HEK293 (cell line): ENCODE data around the gene MCM7.

ENCODE experiments used
- BCL11B ChIP-seq: fragments of 450-650 bp; formaldehyde crosslinking; IDR thresholded peaks from 2 replicates; pipeline ENCODE4 v1.5.1; 2016; ENCODE audit warnings: low read depth, missing biosample characterization, missing genetic modification characterization
- HOXA7 ChIP-seq: sonication (generic); formaldehyde crosslinking; IDR thresholded peaks from 2 replicates; pipeline ENCODE4 v1.8.1; 2022; ENCODE audit warnings: missing genetic modification reagents, borderline replicate concordance
- IKZF3 ChIP-seq: fragments of 450-650 bp; IDR thresholded peaks from 2 replicates; pipeline ENCODE4 v1.5.0; 2018; ENCODE audit warnings: missing biosample characterization, mild to moderate bottlenecking, missing genetic modification characterization, moderate library complexity
- KLF1 ChIP-seq: fragments of 450-650 bp; formaldehyde crosslinking; IDR thresholded peaks from 2 replicates; pipeline ENCODE4 v1.5.1; 2016; ENCODE audit warnings: missing biosample characterization, missing genetic modification characterization
- KLF10 ChIP-seq: fragments of 450-650 bp; IDR thresholded peaks from 2 replicates; pipeline ENCODE4 v1.5.1; 2018; ENCODE audit warnings: missing biosample characterization, mild to moderate bottlenecking, missing genetic modification characterization
- PRDM1 ChIP-seq: fragments of 450-650 bp; formaldehyde crosslinking; IDR thresholded peaks from 2 replicates; pipeline ENCODE4; 2016; ENCODE audit warnings: missing biosample characterization, missing genetic modification characterization
- SP7 ChIP-seq: fragments of 450-650 bp; formaldehyde crosslinking; IDR thresholded peaks from 2 replicates; pipeline ENCODE4 v1.5.1; 2016; ENCODE audit warnings: missing biosample characterization, missing genetic modification characterization
- TCF7L2 ChIP-seq: IDR thresholded peaks from 2 replicates; pipeline ENCODE4 v1.6.1; 2011; ENCODE audit warnings: low read depth, mild to moderate bottlenecking, inconsistent platforms, low read length, moderate library complexity, borderline replicate concordance
- ZBTB7A ChIP-seq: fragments of 450-650 bp; formaldehyde crosslinking; IDR thresholded peaks from 2 replicates; pipeline ENCODE4 v1.5.1; 2016; ENCODE audit warnings: low read depth, missing biosample characterization, missing genetic modification characterization
- ZFP37 ChIP-seq: fragments of 450-650 bp; formaldehyde crosslinking; IDR thresholded peaks from 2 replicates; pipeline ENCODE4 v1.5.1; 2016; ENCODE audit warnings: missing biosample characterization, missing genetic modification characterization
- ZNF10 ChIP-seq: fragments of 450-650 bp; formaldehyde crosslinking; IDR thresholded peaks from 2 replicates; pipeline ENCODE4 v1.5.1; 2017; ENCODE audit warnings: missing biosample characterization, missing genetic modification characterization
- ZNF121 ChIP-seq: fragments of 450-650 bp; formaldehyde crosslinking; IDR thresholded peaks from 2 replicates; pipeline ENCODE4 v1.5.1; 2016; ENCODE audit warnings: missing biosample characterization, missing genetic modification characterization
- ZNF133 ChIP-seq: fragments of 450-650 bp; formaldehyde crosslinking; IDR thresholded peaks from 2 replicates; pipeline ENCODE4 v1.5.1; 2016; ENCODE audit warnings: missing biosample characterization, missing genetic modification characterization
- ZNF138 ChIP-seq: fragments of 450-650 bp; formaldehyde crosslinking; IDR thresholded peaks from 2 replicates; pipeline ENCODE4 v1.5.1; 2016; ENCODE audit warnings: missing biosample characterization, missing genetic modification characterization, borderline replicate concordance
- ZNF19 ChIP-seq: fragments of 450-650 bp; formaldehyde crosslinking; IDR thresholded peaks from 2 replicates; pipeline ENCODE4; 2016; ENCODE audit warnings: missing biosample characterization, missing genetic modification characterization, low read depth
- ZNF24 ChIP-seq: fragments of 450-650 bp; formaldehyde crosslinking; IDR thresholded peaks from 2 replicates; pipeline ENCODE4 v1.5.1; 2016; ENCODE audit warnings: missing biosample characterization, missing genetic modification characterization
- ZNF324 ChIP-seq: fragments of 450-650 bp; formaldehyde crosslinking; IDR thresholded peaks from 2 replicates; pipeline ENCODE4 v1.5.1; 2016; ENCODE audit warnings: missing biosample characterization, missing genetic modification characterization
- ZNF555 ChIP-seq: fragments of 450-650 bp; formaldehyde crosslinking; conservative IDR thresholded peaks from 2 replicates; pipeline ENCODE4 v1.5.1; 2017; ENCODE audit warnings: missing biosample characterization, mild to moderate bottlenecking, missing genetic modification characterization, inconsistent platforms
- ZNF585B ChIP-seq: fragments of 450-650 bp; formaldehyde crosslinking; IDR thresholded peaks from 2 replicates; pipeline ENCODE4 v1.5.1; 2016; ENCODE audit warnings: missing biosample characterization, missing genetic modification characterization
- ZNF664 ChIP-seq: fragments of 450-650 bp; formaldehyde crosslinking; IDR thresholded peaks from 2 replicates; pipeline ENCODE4 v1.5.1; 2016; ENCODE audit warnings: missing biosample characterization, missing genetic modification characterization
- ZNF785 ChIP-seq: fragments of 450-650 bp; formaldehyde crosslinking; IDR thresholded peaks from 2 replicates; pipeline ENCODE4 v1.5.1; 2016; ENCODE audit warnings: missing biosample characterization, missing genetic modification characterization
- ZSCAN23 ChIP-seq: fragments of 450-650 bp; formaldehyde crosslinking; IDR thresholded peaks from 2 replicates; pipeline ENCODE4 v1.5.1; 2016; ENCODE audit warnings: missing biosample characterization, missing genetic modification characterization
- TF ChIP-seq, protein P1 (sequence below): fragments of 450-650 bp; IDR thresholded peaks from 2 replicates; pipeline ENCODE4 v1.5.1; 2018; ENCODE audit warnings: missing biosample characterization, missing genetic modification characterization
- TF ChIP-seq, protein P2 (sequence below): fragments of 450-650 bp; formaldehyde crosslinking; IDR thresholded peaks from 2 replicates; pipeline ENCODE4 v1.5.1; 2016; ENCODE audit warnings: missing biosample characterization, missing genetic modification characterization
- TF ChIP-seq, protein P3 (sequence below): fragments of 450-650 bp; formaldehyde crosslinking; IDR thresholded peaks from 2 replicates; pipeline ENCODE4 v1.5.1; 2016; ENCODE audit warnings: missing biosample characterization, missing genetic modification characterization
- TF ChIP-seq, protein P4 (sequence below): fragments of 450-650 bp; formaldehyde crosslinking; optimal IDR thresholded peaks from 2 replicates; pipeline ENCODE3; 2016; ENCODE audit warnings: missing biosample characterization, mild to moderate bottlenecking, missing genetic modification characterization
- TF ChIP-seq, protein P5 (sequence below): fragments of 450-650 bp; formaldehyde crosslinking; IDR thresholded peaks from 2 replicates; pipeline ENCODE4 v1.5.1; 2016; ENCODE audit warnings: missing biosample characterization, missing genetic modification characterization
- TF ChIP-seq, protein P6 (sequence below): fragments of 450-650 bp; formaldehyde crosslinking; IDR thresholded peaks from 2 replicates; pipeline ENCODE4 v1.5.1; 2016; ENCODE audit warnings: missing biosample characterization, missing genetic modification characterization

Gene MCM7

DNA sequence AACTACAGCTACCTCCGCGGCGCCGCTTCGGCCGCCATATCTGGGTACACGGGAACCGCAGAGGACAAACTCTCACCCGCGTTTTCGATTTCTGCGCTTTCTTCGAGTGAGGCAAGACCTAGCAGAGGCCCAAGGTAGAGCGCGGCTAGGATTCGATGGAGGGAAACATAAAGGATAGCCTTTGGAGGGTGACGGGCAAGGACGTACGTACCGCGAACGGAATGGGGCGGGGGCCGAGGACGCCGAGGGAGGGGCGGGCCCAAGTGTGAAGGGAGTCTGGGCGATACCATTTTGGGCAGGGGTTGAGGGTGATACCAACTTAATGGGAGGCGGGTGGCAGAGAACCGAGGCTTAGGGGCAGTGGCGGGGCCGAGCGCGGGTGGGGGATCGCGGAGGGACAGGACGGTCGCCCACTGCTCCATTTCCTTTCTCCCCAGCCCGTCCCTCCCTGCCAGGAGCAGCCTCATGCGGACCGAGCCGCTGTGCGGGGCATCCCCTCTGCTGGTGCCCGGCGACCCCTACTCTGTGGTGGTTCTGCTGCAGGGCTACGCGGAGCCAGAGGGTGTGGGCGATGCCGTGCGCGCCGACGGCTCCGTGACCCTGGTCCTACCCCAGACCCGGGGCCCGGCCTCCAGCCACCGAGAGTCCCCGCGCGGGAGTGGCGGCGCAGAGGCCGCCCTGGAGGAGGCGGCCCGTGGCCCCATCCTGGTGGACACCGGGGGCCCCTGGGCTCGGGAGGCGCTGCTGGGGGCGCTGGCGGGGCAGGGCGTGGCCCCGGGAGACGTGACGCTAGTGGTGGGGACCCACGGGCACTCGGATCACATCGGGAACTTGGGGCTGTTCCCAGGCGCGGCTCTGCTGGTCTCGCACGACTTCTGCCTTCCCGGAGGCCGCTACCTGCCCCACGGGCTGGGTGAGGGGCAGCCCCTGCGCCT lies 26.0 kb upstream of the MCM7 start, which contains the start of gene MBLAC1 (continued):
- no peak for TF ChIP-seq IKZF3 (tag by site-specific recombination)
- TF ChIP-seq, protein P1, sequence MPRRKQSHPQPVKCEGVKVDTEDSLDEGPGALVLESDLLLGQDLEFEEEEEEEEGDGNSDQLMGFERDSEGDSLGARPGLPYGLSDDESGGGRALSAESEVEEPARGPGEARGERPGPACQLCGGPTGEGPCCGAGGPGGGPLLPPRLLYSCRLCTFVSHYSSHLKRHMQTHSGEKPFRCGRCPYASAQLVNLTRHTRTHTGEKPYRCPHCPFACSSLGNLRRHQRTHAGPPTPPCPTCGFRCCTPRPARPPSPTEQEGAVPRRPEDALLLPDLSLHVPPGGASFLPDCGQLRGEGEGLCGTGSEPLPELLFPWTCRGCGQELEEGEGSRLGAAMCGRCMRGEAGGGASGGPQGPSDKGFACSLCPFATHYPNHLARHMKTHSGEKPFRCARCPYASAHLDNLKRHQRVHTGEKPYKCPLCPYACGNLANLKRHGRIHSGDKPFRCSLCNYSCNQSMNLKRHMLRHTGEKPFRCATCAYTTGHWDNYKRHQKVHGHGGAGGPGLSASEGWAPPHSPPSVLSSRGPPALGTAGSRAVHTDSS (tag by site-specific recombination): no peak
- TF ChIP-seq, protein P2, sequence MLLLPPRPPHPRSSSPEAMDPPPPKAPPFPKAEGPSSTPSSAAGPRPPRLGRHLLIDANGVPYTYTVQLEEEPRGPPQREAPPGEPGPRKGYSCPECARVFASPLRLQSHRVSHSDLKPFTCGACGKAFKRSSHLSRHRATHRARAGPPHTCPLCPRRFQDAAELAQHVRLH (tag by site-specific recombination): no peak; the same call in 1 of the 2 replicates
- 0 out of 2 replicates have a peak, but pooled peaks have one; percentile 30 for TF ChIP-seq ZNF664 (tag by site-specific recombination)
- TF ChIP-seq ZNF10 (tag by site-specific recombination): peak; percentile 3; the same call in 1 of the 2 replicates
- no peak for TF ChIP-seq HOXA7 (CRISPR knock-in tag)
- TF ChIP-seq TCF7L2: no peak
- 0 out of 2 replicates have a peak, but pooled peaks have one; percentile 11 for TF ChIP-seq ZNF121 (tag by site-specific recombination)
- TF ChIP-seq, protein P3, sequence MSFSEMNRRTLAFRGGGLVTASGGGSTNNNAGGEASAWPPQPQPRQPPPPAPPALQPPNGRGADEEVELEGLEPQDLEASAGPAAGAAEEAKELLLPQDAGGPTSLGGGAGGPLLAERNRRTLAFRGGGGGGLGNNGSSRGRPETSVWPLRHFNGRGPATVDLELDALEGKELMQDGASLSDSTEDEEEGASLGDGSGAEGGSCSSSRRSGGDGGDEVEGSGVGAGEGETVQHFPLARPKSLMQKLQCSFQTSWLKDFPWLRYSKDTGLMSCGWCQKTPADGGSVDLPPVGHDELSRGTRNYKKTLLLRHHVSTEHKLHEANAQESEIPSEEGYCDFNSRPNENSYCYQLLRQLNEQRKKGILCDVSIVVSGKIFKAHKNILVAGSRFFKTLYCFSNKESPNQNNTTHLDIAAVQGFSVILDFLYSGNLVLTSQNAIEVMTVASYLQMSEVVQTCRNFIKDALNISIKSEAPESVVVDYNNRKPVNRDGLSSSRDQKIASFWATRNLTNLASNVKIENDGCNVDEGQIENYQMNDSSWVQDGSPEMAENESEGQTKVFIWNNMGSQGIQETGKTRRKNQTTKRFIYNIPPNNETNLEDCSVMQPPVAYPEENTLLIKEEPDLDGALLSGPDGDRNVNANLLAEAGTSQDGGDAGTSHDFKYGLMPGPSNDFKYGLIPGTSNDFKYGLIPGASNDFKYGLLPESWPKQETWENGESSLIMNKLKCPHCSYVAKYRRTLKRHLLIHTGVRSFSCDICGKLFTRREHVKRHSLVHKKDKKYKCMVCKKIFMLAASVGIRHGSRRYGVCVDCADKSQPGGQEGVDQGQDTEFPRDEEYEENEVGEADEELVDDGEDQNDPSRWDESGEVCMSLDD: no peak
- 0 out of 2 replicates have a peak, but pooled peaks have one; percentile 27 for TF ChIP-seq ZNF133 (tag by site-specific recombination)
- TF ChIP-seq ZSCAN23 (tag by site-specific recombination): no peak
- peak; percentile 98 for TF ChIP-seq PRDM1 (tag by site-specific recombination)
- peak; percentile 76; the same call in 1 of the 2 replicates for TF ChIP-seq BCL11B (tag by site-specific recombination)
- peak; percentile 90 for TF ChIP-seq ZBTB7A (tag by site-specific recombination)
- TF ChIP-seq, protein P4, sequence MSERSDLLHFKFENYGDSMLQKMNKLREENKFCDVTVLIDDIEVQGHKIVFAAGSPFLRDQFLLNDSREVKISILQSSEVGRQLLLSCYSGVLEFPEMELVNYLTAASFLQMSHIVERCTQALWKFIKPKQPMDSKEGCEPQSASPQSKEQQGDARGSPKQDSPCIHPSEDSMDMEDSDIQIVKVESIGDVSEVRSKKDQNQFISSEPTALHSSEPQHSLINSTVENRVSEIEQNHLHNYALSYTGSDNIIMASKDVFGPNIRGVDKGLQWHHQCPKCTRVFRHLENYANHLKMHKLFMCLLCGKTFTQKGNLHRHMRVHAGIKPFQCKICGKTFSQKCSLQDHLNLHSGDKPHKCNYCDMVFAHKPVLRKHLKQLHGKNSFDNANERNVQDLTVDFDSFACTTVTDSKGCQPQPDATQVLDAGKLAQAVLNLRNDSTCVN: peak; percentile 92
- TF ChIP-seq ZNF785: no peak
- peak; percentile 81; the same call in 1 of the 2 replicates for TF ChIP-seq ZNF324 (tag by site-specific recombination)
- TF ChIP-seq ZNF24: peak; percentile 59; the same call in 1 of the 2 replicates
- TF ChIP-seq, protein P5, sequence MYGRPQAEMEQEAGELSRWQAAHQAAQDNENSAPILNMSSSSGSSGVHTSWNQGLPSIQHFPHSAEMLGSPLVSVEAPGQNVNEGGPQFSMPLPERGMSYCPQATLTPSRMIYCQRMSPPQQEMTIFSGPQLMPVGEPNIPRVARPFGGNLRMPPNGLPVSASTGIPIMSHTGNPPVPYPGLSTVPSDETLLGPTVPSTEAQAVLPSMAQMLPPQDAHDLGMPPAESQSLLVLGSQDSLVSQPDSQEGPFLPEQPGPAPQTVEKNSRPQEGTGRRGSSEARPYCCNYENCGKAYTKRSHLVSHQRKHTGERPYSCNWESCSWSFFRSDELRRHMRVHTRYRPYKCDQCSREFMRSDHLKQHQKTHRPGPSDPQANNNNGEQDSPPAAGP (tag by site-specific recombination): peak; percentile 83
- TF ChIP-seq ZFP37: peak; percentile 67
- TF ChIP-seq, protein P6, sequence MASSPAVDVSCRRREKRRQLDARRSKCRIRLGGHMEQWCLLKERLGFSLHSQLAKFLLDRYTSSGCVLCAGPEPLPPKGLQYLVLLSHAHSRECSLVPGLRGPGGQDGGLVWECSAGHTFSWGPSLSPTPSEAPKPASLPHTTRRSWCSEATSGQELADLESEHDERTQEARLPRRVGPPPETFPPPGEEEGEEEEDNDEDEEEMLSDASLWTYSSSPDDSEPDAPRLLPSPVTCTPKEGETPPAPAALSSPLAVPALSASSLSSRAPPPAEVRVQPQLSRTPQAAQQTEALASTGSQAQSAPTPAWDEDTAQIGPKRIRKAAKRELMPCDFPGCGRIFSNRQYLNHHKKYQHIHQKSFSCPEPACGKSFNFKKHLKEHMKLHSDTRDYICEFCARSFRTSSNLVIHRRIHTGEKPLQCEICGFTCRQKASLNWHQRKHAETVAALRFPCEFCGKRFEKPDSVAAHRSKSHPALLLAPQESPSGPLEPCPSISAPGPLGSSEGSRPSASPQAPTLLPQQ (tag by site-specific recombination): peak; percentile 72
- TF ChIP-seq SP7 (tag by site-specific recombination): peak; percentile 68
- TF ChIP-seq ZNF19: no peak
- TF ChIP-seq KLF1 (tag by site-specific recombination): peak; percentile 44; the same call in 1 of the 2 replicates
- no peak for TF ChIP-seq ZNF585B (tag by site-specific recombination)
- no peak for TF ChIP-seq KLF10
- no peak for TF ChIP-seq ZNF555 (tag by site-specific recombination)
- TF ChIP-seq ZNF138: no peak
